HT-29 (cell line): ENCODE measurements around the gene MSL3B.

Experiments used
- DNase-seq: peaks from one replicate; pipeline ENCODE4 v3.0.0-alpha.2; 2015; ENCODE audit warnings: low spot score

MSL3B gene

DNA sequence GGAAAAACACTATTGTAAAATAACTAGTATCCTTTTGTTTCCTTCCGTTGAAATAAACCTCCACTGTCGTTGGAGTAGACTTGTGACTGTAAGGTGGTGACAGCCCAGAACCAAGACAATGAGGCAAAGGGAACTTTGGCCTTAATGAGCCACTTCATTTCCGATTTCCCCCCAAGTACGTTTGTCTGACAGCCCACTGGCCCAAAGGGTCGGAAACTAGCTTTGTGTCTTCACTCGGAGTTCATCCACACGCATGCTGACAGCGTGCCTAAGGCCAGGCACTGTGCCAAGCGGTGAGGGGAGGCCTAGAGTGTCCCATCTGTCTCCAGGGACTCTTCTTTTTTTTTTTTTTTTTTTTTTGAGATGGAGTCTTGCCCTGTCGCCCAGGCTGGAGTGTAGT is 34.8 kb downstream of the MSL3B start:
- DNase-seq: no peak

DNA sequence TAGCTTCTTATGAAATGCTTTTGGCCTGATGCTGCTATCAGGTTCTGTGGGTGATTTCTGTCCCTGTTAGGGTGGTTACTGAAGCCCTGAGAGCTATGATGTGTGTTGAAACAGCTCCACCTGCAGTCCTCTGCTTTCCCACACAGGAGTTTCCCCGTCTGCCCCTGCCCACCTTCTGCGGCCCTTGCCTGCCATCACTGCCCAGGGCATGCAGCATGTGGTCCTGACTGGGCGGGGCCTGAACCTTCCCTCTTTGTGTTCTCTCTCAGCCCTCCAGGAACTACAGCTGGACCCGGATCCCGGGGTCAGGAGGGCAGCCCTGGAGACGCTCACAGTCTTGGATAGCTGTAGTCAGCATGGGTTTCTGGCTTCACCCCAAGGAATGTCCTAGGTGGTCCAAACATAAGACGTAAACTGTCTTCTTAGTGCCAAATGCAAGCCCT is 35.3 kb downstream of the MSL3B start:
- peak; percentile 89 for DNase-seq

DNA sequence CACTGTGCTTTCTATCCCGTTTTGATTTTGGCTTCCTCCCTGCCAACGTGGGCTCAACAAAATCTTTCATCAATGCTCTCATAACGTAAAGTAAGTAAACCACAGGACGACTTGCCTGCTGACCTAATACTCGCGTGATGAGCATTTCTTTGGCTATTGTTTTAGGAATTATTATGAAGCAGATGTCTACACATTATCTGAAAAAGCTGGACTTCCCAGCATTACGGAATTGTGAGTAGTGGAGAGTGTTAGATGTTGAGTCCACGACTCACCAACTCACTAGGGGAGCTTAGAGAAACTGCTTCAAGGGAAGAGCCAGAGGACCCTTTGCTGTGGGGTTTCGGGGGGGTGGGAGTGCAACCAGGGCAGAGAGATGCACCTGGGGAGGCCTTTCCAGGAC is 35.8 kb downstream of the MSL3B start:
- DNase-seq: no peak

DNA sequence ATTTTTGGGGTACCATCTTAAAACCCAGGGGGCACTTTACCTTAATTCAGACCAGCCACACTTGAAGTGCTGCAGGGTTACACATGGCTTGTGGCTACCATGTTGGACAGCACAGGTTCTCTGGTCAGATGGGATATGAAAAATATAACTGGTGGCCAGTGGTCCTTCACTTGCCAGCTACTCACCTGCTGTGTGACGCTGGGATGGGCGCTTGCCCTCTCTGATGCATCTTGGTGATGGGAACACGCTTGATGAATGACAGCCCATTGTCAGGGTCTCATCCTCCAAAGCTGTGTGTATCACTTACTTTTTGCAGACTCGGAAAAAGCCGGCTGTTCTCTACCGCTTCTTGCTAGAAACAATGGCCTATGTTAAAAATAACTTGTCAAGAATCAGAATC is 36.3 kb downstream of the MSL3B start:
- DNase-seq: no peak

DNA sequence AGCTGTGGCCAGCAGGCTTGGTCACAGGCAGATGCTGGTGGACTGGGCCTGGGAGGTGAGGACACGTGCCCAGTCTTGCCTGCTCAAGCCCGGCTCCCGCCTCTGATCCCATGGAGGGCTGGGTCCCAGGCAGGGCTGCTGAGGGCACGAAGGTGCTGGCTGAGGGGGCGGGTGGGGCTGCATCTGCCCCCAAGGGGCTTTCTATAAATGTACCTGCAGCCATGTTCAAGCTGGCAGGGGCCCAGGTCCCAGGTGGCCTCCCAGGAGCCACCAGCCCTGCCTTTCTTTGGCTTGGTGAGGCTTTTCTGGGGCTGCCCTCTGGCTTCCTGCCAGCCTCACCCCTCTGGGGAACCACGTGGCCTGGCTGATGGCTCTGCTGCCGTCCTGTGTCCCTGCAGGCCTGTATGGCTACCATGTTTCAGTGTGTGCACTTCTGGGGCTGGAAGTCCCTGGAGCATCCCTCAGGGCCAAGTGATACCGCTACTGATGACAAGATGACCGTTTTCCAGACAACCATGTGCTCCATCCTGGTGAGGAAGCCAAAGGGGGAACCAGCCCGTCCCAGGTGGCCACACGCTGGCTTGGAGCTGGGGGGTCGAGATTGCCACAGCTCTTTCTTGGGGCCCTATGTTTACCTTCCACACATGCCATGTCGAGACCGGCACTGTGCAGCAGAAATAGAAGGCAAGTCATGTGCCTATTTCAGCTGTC is 37.0 kb downstream of the MSL3B start:
- no peak for DNase-seq

DNA sequence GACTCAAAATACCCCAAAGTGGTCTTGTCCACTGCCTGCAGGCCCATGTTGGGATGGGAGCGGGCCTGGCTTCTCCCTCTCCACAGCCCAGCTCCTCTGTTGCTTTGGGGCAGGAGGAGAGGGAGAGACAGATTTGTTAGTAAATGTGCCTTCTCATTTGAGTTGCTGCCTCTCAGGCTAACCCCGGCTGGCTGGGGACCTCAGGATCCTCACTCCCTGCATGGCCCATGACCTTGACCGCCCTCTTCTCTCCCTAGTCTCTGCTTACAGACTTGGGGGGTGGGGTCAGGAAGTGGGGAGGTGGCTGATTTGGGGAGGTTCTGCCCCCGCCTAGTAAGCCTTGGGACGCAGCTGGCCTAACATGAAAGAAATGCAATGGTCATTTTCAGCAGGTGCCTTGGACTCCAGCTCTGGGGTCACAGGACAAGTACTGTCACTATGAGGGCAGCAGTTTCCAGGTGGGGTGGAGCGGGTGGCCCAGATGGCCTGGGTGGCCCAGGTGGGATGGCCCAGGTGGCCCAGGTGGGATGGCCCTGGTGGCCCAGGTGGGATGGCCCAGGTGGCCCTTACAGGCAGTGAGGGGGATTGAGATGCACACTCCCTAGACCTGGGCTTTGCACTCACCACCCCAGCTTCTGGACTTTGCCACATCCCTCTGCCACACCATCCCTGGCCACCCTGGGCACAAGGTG is 37.9 kb downstream of the MSL3B start:
- no peak for DNase-seq

DNA sequence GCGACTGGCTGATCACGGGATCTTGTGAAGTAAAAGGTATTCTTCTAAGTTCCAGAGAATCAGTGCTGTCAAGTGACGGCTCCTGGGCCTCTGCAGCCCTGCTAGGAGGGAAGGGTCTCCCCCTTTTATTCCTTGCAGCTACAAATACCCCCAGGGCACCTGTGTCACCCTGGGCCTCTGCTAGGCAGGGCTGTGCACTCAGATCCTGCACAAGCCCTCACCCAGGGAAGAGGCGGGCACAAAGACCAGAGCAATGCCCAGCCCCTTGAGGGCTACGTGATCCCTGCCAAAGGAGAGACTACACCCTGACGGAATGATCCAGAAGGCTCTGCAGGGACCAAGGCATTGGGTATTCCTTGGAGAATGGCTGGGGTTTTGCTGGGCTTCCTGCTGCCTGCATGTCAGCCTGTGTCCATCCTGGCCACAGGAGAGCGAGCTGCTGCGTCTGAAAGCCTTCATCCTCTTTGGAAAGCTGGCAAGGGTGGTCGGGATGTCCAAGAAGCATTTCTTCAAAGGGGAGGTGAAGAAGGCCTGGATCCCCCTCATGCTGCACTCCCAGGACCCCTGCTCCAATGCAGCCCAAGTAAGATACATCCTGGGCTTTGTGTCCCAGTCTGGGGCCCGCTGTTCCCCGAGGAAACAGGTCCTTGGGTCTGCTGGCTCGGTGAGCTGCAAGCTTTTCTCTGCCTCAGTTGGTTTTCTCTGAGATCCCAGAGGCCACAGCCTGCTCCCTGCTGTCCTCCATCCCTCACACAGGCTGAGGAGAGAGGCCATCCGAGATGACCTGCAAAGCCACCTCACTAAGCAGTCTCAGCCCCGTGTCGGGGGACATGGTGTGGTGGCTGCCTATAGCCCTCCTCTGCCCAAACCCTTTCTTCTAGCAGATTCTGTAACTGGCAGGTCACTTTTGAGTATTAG is 38.7 kb downstream of the MSL3B start:
- no peak for DNase-seq

DNA sequence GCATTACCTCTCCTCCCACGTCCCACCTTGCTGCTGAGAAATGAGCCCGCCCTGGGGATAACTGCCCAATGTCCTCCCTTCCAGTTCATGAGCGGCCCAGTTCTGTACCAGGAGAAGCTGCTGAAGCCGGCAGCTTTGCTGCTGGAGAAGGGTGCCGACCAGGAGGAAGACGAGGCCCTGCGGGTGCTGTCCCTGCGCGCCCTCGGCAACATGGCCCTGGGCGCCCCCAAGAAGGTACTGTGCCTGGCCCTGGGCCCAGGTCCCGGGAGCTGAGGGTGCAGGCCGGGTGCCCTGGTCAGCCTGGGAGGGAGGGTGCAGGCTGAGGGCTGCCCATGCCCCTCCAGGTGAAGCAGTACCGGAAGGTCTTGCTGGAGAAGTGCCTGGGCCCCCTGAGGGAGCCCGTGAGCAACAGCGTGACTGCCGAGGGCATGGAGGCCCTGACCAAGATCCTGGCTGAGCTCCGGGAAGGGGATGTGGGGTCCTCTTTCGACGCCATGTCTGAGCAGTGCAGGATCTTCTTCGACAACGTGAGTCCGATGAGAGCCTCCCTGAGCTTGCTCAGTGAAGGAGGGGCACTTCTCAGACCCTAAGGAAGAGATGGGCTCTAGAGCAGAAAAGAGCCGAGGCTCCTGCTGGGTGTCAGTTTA is 39.5 kb downstream of the MSL3B start:
- DNase-seq: no peak

DNA sequence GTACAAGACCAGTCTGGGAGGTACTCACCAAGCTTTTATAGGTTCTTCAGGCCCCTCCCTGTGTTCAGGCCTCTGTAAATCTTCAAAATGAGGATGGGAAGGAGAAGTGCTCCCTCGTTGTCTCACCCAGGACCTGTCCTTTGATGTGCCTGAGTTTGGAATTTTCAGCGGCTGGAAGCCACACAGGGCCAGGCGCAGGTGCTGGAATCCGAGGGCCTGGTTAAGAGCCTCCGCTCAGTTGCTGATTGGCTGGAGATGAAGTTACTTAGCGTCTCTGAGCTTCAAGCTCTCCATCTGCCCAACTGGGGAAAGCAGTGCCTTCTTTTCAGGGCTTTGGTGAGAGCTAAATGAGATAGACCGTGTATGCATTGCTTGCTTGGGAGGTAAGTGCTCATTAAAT is 43.8 kb downstream of the MSL3B start:
- no peak for DNase-seq

DNA sequence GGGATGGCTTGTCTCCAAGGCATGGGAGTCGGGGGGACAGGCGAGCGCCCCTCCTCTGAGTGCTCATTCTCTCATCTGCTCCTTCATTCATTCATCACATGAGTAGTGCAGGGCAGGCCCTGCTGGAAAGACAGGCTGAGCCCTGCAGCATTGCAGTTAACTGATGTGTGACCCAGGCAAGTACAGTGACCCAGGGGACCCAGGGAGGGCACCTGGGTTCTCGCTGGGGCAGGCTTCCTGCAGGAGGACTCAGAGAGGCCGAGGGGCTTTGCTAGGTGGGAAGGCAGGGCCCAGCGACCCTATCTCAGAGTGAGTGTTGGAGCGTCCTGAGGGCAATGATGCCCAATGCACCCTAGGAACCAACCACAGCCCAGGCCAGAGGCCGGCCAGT is 44.5 kb downstream of the MSL3B start:
- DNase-seq: no peak

DNA sequence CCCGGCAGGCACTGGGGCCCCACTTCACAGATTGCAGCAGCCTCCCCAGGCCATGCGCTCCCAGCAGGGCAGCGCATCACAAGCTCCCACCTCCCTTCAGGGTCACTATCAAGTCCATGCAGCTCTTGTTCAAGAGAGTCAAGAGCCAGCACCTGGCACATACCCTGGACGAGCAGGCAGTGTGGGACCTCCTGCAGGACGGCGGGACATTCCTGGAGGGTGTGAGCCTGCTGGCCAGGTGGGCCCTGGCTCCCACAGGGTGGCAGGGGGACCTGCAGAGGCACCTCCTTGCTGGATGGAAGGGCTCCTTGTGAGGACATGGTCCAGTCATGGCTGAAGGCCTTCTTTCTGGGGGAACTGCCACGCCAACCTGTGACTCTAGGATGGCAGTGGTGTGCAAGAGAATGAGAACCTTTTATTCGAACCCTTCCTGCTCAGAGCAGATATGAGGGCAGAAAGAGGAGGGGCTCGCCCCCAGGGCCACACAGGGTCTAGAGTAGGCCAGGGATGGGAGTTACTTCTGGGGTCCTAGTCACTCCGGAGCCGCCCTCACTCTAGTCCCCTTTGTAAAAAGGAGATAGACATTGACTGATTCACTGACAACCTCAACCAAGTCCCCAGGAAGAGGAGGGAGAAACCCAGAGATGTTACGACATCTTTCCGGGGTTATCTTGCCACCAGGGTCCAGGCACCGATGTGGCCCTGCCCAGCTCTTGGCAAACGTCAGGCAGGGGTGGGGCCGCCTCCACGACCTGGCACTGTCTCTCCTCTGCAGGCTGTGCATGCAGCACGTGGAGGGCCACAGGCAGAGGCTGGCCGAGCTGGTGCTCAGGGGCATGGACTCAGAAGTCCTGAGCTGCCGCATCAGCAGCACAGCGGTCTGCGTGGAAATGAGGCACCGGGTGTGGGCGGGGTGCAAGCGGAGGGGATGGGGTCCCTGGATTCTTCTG is 45.1 kb downstream of the MSL3B start:
- no peak for DNase-seq

DNA sequence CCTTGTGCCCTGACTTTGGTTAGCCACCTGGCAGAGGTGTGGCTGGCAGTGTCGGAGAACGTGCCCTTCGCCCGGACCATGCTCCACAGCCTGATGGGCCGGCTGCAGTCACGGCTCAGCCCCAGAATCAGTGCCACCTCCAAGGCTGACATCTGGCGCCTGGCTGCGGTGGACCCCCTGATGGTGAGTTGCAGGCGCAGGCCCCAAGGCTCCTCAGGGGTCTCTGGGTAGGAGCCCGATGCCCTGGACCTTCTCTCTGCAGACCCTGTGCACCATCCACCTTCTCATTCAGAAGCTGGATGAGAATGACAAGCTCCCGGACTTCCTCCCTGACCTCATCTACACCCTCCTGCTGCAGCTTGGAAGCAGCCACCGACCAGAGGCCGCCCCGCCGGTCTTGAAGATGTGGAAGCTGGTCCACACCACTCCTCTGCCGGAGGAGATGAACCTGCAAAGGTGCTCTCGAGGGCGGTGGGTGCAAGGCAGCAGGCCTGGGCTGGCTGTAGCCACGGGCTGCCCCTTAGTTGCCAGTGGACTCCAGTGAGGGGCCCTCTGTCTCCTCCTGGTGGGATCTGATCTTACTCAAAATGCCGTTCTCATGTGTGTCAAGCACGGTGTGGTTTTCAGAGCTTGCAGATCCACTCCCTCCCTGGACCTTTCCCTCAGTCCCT is 46.0 kb downstream of the MSL3B start:
- DNase-seq: no peak

DNA sequence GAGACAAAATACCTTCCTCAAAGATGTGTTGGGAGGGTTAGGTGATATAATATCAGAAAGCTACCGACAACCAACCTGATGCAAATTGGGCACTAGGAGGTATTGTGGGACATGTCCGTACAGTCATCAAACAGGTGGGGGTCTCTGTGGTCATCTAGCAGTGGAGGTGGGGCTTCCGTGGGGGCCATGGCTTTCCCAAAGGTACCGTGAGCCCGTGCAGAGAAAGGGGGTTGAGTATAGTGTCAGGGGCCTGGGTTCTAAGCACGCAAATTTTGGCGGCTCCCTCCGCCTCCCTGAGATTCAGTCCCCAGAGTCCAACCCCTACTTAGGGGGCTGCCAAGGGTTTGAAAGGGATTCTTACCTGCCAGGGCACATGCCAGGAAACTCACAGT is 46.5 kb downstream of the MSL3B start:
- no peak for DNase-seq

DNA sequence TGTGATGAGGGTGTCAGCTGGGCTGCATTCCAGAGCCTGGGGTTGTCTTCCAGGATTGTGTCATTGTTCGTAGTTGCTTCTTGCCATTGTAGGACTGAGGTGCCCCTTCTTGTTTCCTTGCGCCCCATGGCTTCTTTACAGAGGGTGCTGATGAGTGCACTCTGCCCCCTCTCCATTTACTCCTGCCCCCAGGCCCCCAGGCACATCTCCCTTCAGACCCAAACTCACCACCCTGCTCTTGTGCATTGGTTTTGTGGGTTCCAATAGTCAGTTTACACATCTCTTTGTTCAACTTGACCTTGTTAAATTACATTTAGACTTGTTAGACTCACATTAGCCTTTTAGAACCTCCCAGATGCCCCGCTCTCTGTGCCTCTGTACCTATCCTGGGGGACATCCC is 47.0 kb downstream of the MSL3B start:
- DNase-seq: no peak

DNA sequence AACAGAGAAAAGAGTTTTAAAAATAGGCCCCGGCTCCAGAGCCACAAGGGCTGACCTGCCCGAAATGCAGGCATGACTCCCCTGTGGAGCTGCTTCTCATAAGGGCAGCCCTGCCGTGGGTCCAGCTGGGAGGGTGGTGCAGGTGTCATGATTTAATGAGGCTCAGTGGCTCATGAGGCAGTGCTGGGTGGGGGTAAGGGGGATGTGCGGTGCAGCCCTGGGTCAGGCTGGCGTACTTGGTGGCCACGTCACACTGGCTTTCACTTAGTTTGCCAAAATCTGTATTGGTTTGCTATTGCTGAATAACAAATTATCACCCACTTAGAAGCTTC is 47.4 kb downstream of the MSL3B start:
- DNase-seq: no peak

DNA sequence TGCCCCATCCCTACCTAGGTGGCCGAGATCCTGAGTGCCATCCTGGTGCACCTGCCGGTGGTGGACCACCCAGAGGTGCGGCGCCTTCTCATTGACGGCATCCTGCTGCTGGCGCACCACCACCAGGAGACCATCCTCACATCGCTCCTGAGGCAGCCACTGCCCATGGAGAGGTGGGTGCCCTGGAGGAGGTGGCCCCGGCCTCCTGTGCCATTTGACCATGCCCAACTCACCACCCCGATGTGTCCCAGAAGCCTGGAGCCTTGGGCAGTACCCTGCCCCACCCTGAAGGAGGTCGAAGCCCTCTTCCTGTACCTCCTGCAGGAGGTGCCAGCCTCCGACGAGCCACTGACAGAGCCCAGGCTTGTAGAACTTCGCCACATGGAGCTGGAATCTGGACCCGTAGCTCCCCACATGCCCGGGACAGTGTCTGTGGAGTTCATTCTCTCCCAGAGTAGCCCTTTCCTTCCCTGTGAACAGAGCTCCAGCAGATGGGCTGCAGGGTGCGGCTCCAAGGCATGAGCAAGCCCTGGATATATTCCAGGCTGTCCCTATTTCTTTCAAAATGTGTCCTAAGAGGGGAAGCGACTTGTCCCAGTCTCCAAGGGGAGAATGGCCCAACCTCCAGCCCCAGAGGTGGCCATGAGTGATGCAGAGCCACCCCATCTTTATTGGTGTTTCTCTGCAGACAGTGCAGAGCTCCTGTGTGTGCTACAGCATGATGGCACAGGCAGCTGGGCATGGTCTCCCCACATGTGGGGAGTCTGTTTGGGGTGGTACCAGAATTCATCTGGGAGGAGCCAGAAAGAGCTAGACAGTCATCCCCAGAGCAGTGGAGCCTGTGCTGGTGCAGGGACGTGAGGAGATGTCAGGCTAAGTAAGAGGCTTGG is 48.1 kb downstream of the MSL3B start:
- DNase-seq: no peak

DNA sequence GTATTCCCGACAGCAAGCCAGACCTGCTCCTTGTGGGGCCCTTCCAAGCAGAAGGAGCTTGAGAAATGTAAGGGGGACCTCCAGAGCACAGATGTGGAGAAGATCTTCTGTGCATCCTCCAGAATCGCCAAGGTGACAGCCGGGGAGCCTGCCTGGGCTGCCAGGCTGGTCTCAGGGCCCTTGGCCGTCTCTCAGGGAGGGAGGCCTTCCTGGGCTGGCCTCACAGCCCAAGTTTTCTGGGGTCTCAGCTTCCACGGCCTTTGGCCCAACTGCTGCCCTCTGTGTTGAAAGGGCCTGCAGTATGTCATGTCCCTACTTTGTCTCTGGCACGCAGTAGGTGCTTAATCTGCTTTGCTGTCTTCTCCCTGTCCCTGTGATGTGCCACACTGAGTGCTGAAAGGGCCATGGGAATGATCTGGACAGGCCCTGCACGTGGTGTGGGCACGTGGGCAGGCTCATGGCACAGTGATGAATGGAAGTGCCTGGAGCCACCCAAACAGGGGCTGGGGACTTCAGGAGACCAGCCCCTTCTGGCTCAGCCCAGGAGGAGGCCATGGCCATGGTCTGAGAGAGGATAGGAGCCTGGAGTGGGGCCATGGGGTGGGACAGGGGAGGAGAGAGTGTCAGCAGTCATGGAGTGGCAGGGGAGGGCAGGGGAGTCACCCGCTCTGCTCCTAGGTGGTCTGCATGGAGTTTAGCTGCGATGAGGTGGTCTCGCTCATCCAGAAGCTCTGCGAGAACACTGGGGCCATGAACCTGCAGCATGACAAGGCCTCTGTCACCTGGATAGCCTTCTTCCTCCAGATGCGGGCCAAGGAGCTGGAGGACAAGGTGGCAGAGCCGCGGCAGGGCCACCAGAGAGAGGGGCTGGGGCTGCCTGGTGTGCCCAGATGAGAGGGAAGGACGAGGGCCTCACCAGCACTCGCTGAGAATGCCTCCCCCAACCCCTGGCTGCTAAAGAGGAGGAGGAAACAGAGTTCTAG is 49.3 kb downstream of the MSL3B start:
- DNase-seq: no peak

DNA sequence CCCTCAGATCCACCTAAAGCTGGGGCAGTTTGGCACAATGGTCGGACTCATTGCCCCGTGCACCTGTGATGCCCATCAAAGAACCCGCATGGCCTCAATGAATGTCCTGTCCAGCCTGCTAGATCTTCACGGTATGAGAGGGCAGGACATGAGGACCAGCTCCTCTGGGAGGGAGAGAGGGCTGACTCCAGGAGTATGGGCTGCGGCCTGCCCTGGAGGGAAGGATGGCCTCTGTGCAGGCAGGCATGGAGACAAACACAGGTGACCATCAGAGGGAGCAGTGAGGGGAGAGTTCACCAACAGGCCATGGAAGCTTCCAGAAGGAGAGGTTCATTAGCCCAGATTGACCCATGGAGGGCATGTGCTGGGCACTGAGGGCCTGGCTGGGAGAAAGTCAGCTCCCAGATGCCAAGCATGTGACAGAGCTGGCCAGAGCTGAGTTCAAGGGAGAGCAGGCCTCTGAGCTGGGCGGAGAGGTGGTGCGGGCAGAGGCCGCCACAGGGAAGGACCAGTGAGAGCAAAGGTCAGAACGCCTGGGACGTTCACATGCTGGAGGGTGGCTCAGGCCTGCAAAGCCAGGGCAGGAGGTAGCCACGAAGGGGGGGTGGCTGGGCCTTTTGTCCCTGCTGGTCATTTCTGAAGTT is 50.1 kb downstream of the MSL3B start:
- DNase-seq: no peak
